Activated naive CD8-positive, alpha-beta T cell treated with anti-CD3 and anti-CD28 coated beads for 36 hours (primary cell): ENCODE measurements around the gene CTXND2. TPM values are rescaled to one million over a fixed set of nuclear protein-coding genes. Genes with fewer than 3 reads are reported as not detected.
"Not testable (repeated sequence)": the region's sequence is repeated elsewhere in the genome, so short reads cannot be mapped to it uniquely, and the experiment has no call there.

Source experiments
- DNase-seq: peaks from one replicate; pipeline ENCODE4 v3.0.0; 2021
- H3K27ac Mint-ChIP-seq: one replicate; pipeline ENCODE4 v1.8.0; 2022; ENCODE audit warnings: mild to moderate bottlenecking, moderate library complexity, mixed read lengths
- H3K27me3 Mint-ChIP-seq: one replicate; pipeline ENCODE4 v1.8.0; 2022; ENCODE audit warnings: mild to moderate bottlenecking, mixed read lengths
- H3K36me3 Mint-ChIP-seq: one replicate; pipeline ENCODE4 v1.8.0; 2021; ENCODE audit warnings: mild to moderate bottlenecking, mixed read lengths
- H3K4me1 Mint-ChIP-seq: one replicate; pipeline ENCODE4 v1.8.0; 2021; ENCODE audit warnings: mixed read lengths
- H3K4me3 Mint-ChIP-seq: one replicate; pipeline ENCODE4 v1.8.0; 2022; ENCODE audit warnings: mild to moderate bottlenecking, moderate library complexity, mixed read lengths
- H3K9me3 Mint-ChIP-seq: one replicate; pipeline ENCODE4 v1.8.0; 2022; ENCODE audit warnings: mixed read lengths
- total RNA-seq, 2 experiments: library from RNA; stranded (reverse); gene quantifications; one replicate each; pipeline ENCODE4 v1.2.3, GENCODE V29; 2021

CTXND2 gene
- not detected for total RNA-seq

DNA sequence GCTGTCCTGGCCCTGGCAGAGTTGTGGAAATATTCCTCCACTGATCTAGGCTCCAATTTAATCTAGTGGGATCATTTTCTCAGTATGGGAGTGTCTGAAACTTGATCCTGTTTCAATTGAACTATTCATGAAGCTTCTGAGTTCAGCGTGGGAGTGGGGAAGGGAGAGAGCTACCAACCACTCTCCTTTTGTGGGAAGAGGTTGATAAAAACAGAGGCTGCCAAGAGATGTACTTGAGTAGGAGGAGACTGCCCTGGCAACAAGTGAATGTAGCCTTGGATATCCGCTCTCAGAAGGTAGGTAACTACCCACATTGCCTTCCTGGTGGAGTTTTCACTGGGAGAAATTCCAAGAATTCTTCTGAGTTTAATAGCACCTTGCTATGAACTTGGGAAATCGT lies at the start of gene CTXND2:
TSS of gene CTXND2 (plus strand) at position 119 of the 400 bp plus-strand sequence. CDS start 25,179 bp downstream, outside the sequence.
- H3K27me3 Mint-ChIP-seq, result no peaks in the 10 kb centered on the region
- H3K27ac Mint-ChIP-seq, result no peak within 1 kb of the TSS
- peaks cover 2% of the 10 kb centered on the region for H3K9me3 Mint-ChIP-seq
- no peak within 1 kb of the TSS for H3K4me3 Mint-ChIP-seq
- H3K4me1 Mint-ChIP-seq, result peaks cover 48% of the 10 kb centered on the region
- no peak for DNase-seq
- peaks cover 4% of the 10 kb centered on the region for H3K36me3 Mint-ChIP-seq

DNA sequence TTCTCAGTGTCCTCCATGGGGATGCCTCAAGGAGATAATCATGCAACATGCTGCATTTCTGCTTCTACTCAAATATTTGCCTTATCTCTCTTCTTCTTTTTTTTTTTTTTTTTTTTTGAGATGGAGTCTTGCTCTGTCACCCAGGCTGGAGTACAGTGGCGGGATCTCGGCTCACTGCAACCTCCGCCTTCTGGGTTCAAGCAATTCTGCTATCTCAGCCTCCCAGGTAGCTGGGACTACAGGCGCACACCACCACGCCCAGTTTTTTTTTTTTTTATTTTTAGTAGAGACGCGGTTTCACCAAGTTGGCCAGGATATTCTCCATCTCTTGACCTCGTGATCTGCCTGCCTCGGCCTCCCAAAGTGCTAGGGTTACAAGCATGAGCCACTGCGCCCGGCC lies 46.1 kb upstream of the CTXND2 start:
- not testable (repeated sequence) for H3K27me3 Mint-ChIP-seq, H3K4me3 Mint-ChIP-seq, H3K9me3 Mint-ChIP-seq, DNase-seq, H3K27ac Mint-ChIP-seq
- Mint-ChIP-seq H3K4me1 (peaks cover 35% of the 10 kb centered on the region), H3K36me3 (peaks cover 48% of the 10 kb centered on the region)

GRCh38 chr1:150841626-150842025 lies 45.3 kb upstream of the CTXND2 start:
- Mint-ChIP-seq H3K36me3 (peaks cover 49% of the 10 kb centered on the region), H3K27ac (peak overlapping the region; percentile 89)
- no peak for DNase-seq

GRCh38 chr1:150842343-150842742 lies 44.6 kb upstream of the CTXND2 start:
- DNase-seq, result no peak
- H3K36me3 Mint-ChIP-seq, result peaks cover 48% of the 10 kb centered on the region
- no peaks in the 10 kb centered on the region for H3K27me3 Mint-ChIP-seq
- peaks cover 47% of the 10 kb centered on the region for H3K4me1 Mint-ChIP-seq
- H3K27ac Mint-ChIP-seq, result peak overlapping the region; percentile 89
- H3K4me3 Mint-ChIP-seq, result no peak overlapping the region
- H3K9me3 Mint-ChIP-seq, result no peaks in the 10 kb centered on the region

More at GRCh38 chr1:150841626-150842025, 45.3 kb upstream of the CTXND2 start:
- H3K4me3 Mint-ChIP-seq, result peak overlapping the region; percentile 44
- H3K27me3 Mint-ChIP-seq, result no peaks in the 10 kb centered on the region
- peaks cover 43% of the 10 kb centered on the region for H3K4me1 Mint-ChIP-seq
- no peaks in the 10 kb centered on the region for H3K9me3 Mint-ChIP-seq

- H3K27ac Mint-ChIP-seq, result no peak overlapping the region
- peaks cover 50% of the 10 kb centered on the region for H3K36me3 Mint-ChIP-seq
- H3K9me3 Mint-ChIP-seq, result no peaks in the 10 kb centered on the region
- no peak overlapping the region for H3K4me3 Mint-ChIP-seq
- H3K27me3 Mint-ChIP-seq, result no peaks in the 10 kb centered on the region
- peaks cover 52% of the 10 kb centered on the region for H3K4me1 Mint-ChIP-seq
- DNase-seq, result no peak
Measured at GRCh38 chr1:150842964-150843363, 44.0 kb upstream of the CTXND2 start.

DNA sequence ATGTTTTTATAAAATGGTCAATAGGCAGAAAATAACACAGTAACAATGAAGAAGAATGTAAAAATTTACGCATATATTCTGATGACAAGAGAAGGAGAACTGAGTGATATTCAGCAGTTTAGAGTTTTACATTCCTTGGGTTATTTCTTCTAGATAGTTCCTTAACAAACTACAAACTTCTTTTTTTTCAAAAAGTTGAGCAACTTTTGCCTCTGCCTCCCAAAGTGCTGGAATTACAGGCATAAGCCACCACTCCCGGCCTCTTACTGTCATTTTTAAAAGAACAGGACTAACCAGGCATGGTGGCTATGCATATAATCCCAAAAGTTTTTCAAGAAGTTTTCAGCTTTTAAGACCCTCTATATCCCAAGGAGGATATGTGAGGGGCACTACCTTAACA lies 43.5 kb upstream of the CTXND2 start:
- Mint-ChIP-seq H3K4me1 (peaks cover 52% of the 10 kb centered on the region), H3K9me3 (no peaks in the 10 kb centered on the region), H3K36me3 (peaks cover 50% of the 10 kb centered on the region), H3K27ac (no peak overlapping the region), H3K27me3 (no peaks in the 10 kb centered on the region), H3K4me3 (no peak overlapping the region)
- DNase-seq, result no peak

DNA sequence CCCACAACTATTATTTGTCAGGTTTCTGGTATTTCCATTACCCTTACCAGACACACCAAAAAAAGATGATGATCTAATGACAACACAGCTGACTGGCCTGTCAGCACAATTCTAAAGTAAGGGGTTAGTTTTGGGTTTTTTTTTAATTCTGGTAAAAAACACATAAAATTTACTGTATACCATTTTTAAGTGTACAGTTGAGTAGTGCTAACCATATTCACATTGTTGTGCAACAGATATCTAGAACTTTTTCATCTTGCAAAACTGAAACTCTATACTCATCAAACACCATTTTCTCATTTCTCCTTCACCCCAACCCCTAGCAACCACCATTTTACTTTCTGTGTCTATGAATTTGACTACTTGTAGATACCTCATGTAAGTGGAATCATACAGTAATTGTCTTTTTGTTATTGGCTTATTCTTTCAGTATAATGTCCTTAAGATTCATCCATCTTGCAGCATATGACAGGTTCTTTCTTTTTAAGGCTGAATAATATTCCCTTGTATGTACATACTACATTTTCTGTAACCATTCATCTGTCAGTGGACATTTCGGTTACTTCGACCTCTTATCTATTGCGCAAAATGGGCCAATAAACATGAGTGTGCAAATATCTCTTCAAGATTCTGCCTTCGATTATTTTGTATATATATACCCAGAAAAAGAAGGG lies 40.3 kb upstream of the CTXND2 start:
- Mint-ChIP-seq H3K9me3 (no peaks in the 10 kb centered on the region), H3K27ac (peak overlapping the region; percentile 9), H3K4me3 (no peak overlapping the region)

GRCh38 chr1:150850801-150851362 lies 36.1 kb upstream of the CTXND2 start:
- H3K4me1 Mint-ChIP-seq, result peaks cover 22% of the 10 kb centered on the region
- H3K9me3 Mint-ChIP-seq, H3K27me3 Mint-ChIP-seq, H3K27ac Mint-ChIP-seq, DNase-seq, H3K4me3 Mint-ChIP-seq: not testable (repeated sequence)
- peaks cover 46% of the 10 kb centered on the region for H3K36me3 Mint-ChIP-seq

More for the DNA sequence above, 40.3 kb upstream of the CTXND2 start:
- Mint-ChIP-seq H3K27me3 (no peaks in the 10 kb centered on the region), H3K4me1 (peaks cover 32% of the 10 kb centered on the region), H3K36me3 (peaks cover 30% of the 10 kb centered on the region)
- DNase-seq, result no peak

DNA sequence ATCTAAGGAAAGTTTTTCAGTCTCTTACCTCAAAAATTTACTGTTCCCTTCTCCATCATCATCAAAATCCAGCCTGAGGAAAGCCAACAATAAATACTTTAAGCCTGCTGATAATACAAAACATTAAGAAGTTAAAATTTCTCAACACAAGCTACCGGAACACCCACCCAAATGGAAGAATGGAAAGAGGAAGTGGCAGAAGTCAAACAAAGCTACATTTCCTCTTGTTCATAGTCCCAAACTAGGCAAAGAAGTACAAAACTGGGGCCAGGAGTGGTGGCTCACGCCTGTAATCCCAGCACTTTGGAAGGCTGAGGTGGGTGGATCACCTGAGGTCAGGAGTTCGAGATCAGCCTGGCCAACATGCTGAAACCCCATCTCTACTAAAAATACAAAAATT lies 34.2 kb upstream of the CTXND2 start:
- H3K36me3 Mint-ChIP-seq, result peaks cover 34% of the 10 kb centered on the region
- H3K27ac Mint-ChIP-seq, result peak overlapping the region; percentile 21
- not testable (repeated sequence) for H3K4me1 Mint-ChIP-seq

GRCh38 chr1:150863724-150864123 lies 23.2 kb upstream of the CTXND2 start:
- Mint-ChIP-seq H3K9me3 (peaks cover 5% of the 10 kb centered on the region), H3K4me1 (peaks cover 34% of the 10 kb centered on the region), H3K4me3 (no peak overlapping the region), H3K27me3 (no peaks in the 10 kb centered on the region), H3K27ac (no peak overlapping the region), H3K36me3 (peaks cover 39% of the 10 kb centered on the region)
- DNase-seq, result no peak

More for the DNA sequence above, 34.2 kb upstream of the CTXND2 start:
- not testable (repeated sequence) for DNase-seq, H3K4me3 Mint-ChIP-seq, H3K27me3 Mint-ChIP-seq, H3K9me3 Mint-ChIP-seq

- H3K36me3 Mint-ChIP-seq, result peaks cover 43% of the 10 kb centered on the region
- H3K27ac Mint-ChIP-seq, DNase-seq, H3K4me3 Mint-ChIP-seq, H3K27me3 Mint-ChIP-seq, H3K9me3 Mint-ChIP-seq: not testable (repeated sequence)
- H3K4me1 Mint-ChIP-seq, result peaks cover 33% of the 10 kb centered on the region
Measured at GRCh38 chr1:150864200-150864599, 22.7 kb upstream of the CTXND2 start.

- H3K4me3 Mint-ChIP-seq, result no peak overlapping the region
- no peak for DNase-seq
- peak overlapping the region; percentile 26 for H3K27ac Mint-ChIP-seq
- peaks cover 51% of the 10 kb centered on the region for H3K36me3 Mint-ChIP-seq
- H3K9me3 Mint-ChIP-seq, result peaks cover 5% of the 10 kb centered on the region
- H3K4me1 Mint-ChIP-seq, result peaks cover 56% of the 10 kb centered on the region
- no peaks in the 10 kb centered on the region for H3K27me3 Mint-ChIP-seq
Measured at GRCh38 chr1:150869683-150870082, 17.3 kb upstream of the CTXND2 start.

DNA sequence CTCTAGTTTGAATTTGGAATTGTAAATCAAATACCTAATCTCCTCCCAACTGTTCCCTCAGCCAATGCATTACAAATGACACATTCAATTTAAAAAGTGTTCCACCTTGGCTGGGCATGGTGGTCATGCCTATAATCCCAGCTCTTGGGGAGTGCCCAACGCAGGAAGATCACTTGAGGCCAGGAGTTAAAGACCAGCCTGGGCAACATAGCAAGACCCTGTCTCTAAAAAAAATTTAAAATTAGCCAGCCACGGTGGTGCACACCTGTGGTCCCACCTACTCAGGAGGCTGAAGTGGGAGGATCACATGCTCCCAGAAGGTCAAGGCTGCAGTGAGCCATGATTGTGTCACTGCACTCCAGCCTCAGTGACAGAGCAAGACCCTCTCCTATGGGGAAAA lies 14.4 kb upstream of the CTXND2 start:
- H3K27ac Mint-ChIP-seq, result no peak overlapping the region
- H3K27me3 Mint-ChIP-seq, result no peaks in the 10 kb centered on the region
- peaks cover 46% of the 10 kb centered on the region for H3K4me1 Mint-ChIP-seq
- peaks cover 44% of the 10 kb centered on the region for H3K36me3 Mint-ChIP-seq
- no peak for DNase-seq
- no peak overlapping the region for H3K4me3 Mint-ChIP-seq
- peaks cover 5% of the 10 kb centered on the region for H3K9me3 Mint-ChIP-seq

DNA sequence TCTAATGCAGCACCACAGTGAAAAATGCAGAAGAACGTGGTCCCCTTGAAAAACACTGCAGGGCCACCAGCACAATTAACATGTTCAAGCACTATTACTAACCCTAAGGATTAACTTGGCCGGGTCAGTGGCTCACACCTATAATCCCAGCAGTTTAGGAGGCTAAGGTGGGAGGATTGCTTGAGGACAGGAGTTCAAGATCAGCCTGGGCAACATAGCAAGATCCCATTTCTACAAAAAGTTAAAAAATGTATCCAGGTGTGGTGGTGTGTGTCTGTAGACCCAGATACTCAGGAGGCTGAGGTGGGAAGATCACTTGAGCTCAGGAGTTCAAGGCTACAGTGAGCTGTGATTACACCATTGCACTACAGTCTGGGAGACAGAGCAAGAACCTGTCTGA lies 13.4 kb upstream of the CTXND2 start:
- Mint-ChIP-seq H3K27ac (no peak overlapping the region), H3K4me1 (peaks cover 41% of the 10 kb centered on the region), H3K27me3 (no peaks in the 10 kb centered on the region), H3K4me3 (no peak overlapping the region), H3K9me3 (no peaks in the 10 kb centered on the region), H3K36me3 (peaks cover 34% of the 10 kb centered on the region)
- DNase-seq, result no peak

GRCh38 chr1:150874455-150875196 lies 12.3 kb upstream of the CTXND2 start:
- H3K27me3 Mint-ChIP-seq, result no peaks in the 10 kb centered on the region
- H3K27ac Mint-ChIP-seq, result peak overlapping the region; percentile 94
- H3K9me3 Mint-ChIP-seq, result no peaks in the 10 kb centered on the region
- H3K4me3 Mint-ChIP-seq, result peak overlapping the region; percentile 93
- H3K4me1 Mint-ChIP-seq, result peaks cover 37% of the 10 kb centered on the region
- DNase-seq, result no peak
- peaks cover 27% of the 10 kb centered on the region for H3K36me3 Mint-ChIP-seq
